GM12873 (cell line): ENCODE measurements around the gene MMADHC.

Experiments
- CTCF ChIP-seq: IDR thresholded peaks from 2 replicates; pipeline ENCODE4 v1.5.1; 2012; ENCODE audit warnings: low read depth, mild to moderate bottlenecking, moderate library complexity, low read length, control low read depth; ENCODE audit not compliant: insufficient read depth; ENCODE audit errors: missing control alignments

The MMADHC gene

GRCh38 chr2:149622343-149622742, 34.8 kb upstream of the MMADHC start:
- TF ChIP-seq CTCF = no peak

- no peak for TF ChIP-seq CTCF
Measured at GRCh38 chr2:149617476-149617875, 29.9 kb upstream of the MMADHC start.

- TF ChIP-seq CTCF = no peak
Measured at GRCh38 chr2:149616681-149617456, 29.3 kb upstream of the MMADHC start.

GRCh38 chr2:149613704-149614103, 26.1 kb upstream of the MMADHC start:
- TF ChIP-seq CTCF = no peak

GRCh38 chr2:149612122-149612521, 24.5 kb upstream of the MMADHC start:
- no peak for TF ChIP-seq CTCF

GRCh38 chr2:149611100-149611820, 23.7 kb upstream of the MMADHC start:
- no peak for TF ChIP-seq CTCF

GRCh38 chr2:149606251-149606811, 18.8 kb upstream of the MMADHC start:
- no peak for TF ChIP-seq CTCF
